ENCODE data around the gene CRTC3. TPM values are rescaled to one million over a fixed set of nuclear protein-coding genes. Genes with fewer than 3 reads are reported as not detected.

Gene CRTC3
- total RNA-seq, 1 experiment from 2014 or later: 17.5 TPM

DNA sequence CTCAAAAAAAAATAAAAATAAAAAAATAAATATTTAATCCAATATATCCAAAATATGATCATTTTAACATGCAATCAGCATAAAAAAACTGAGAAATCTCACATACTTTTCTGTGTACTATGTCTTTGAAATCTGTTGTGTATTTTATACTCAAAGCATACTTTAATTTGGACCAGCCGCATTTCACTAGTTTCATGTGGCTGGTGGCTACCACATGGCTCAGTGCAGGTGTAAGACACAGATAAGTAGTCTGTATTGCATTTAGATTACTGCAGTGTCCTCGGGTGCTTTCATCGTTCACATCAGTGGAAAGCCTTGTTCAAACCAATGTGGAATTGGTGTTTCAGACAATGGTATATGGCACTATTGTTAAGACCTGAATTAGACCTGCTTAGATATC, 11.0 kb downstream of the CRTC3 start:
- no peaks in the 10 kb centered on the region for H3K4me1 Mint-ChIP-seq (ENCODE audit: low read depth, unreplicated experiment)
- H3K27ac Mint-ChIP-seq (ENCODE audit: unreplicated experiment): no peak overlapping the region
- intact Hi-C loops (cut with micrococcal nuclease; ENCODE audit: unreplicated experiment): no loop called here
- no peaks in the 10 kb centered on the region for H3K27me3 Mint-ChIP-seq (ENCODE audit: unreplicated experiment)
- DNase-seq: no peak
- TF ChIP-seq, protein P1, sequence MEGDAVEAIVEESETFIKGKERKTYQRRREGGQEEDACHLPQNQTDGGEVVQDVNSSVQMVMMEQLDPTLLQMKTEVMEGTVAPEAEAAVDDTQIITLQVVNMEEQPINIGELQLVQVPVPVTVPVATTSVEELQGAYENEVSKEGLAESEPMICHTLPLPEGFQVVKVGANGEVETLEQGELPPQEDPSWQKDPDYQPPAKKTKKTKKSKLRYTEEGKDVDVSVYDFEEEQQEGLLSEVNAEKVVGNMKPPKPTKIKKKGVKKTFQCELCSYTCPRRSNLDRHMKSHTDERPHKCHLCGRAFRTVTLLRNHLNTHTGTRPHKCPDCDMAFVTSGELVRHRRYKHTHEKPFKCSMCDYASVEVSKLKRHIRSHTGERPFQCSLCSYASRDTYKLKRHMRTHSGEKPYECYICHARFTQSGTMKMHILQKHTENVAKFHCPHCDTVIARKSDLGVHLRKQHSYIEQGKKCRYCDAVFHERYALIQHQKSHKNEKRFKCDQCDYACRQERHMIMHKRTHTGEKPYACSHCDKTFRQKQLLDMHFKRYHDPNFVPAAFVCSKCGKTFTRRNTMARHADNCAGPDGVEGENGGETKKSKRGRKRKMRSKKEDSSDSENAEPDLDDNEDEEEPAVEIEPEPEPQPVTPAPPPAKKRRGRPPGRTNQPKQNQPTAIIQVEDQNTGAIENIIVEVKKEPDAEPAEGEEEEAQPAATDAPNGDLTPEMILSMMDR (IDR thresholded peaks at IDR 0.05; ENCODE audit: unreplicated experiment): no peak
- no TSS peak for BruUV-seq (replicated peaks)
- H3K36me3 Mint-ChIP-seq (ENCODE audit: insufficient read depth, unreplicated experiment): no peaks in the 10 kb centered on the region
- CTCF ChIA-PET: no interaction called here
- H3K4me3 Mint-ChIP-seq (ENCODE audit: low read depth, unreplicated experiment): no peak overlapping the region
- no peaks in the 10 kb centered on the region for H3K9me3 Mint-ChIP-seq (ENCODE audit: low read depth, unreplicated experiment)

DNA sequence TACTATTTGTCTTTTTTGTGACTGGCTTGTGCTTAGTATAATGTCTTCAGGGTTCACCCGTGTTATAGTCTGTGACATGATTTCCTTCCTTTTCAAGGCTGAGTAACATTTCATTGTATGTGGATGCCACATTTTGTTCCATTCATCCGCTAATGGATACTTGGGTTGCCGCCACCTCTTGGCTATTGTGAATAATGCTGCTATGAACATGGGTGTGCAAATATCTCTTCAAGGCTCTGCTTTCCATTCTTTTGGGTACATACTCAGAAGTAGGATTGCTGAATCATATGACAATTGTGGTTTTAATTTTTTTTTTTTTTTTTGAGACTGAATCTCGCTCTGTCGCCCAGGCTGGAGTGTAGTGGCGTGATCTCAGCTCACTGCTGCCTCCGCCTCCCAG, 15.4 kb downstream of the CRTC3 start:
- Mint-ChIP-seq H3K27ac (ENCODE audit: unreplicated experiment) (no peak overlapping the region), H3K4me1 (ENCODE audit: low read depth, unreplicated experiment) (no peaks in the 10 kb centered on the region), H3K4me3 (ENCODE audit: low read depth, unreplicated experiment) (no peak overlapping the region), H3K9me3 (ENCODE audit: low read depth, unreplicated experiment) (no peaks in the 10 kb centered on the region), H3K27me3 (ENCODE audit: unreplicated experiment) (no peaks in the 10 kb centered on the region), H3K36me3 (ENCODE audit: insufficient read depth, unreplicated experiment) (no peaks in the 10 kb centered on the region)
- CTCF ChIA-PET: no interaction called here
- DNase-seq: no peak
- intact Hi-C loops (cut with micrococcal nuclease; ENCODE audit: unreplicated experiment): no loop called here
- TF ChIP-seq, protein P1 (IDR thresholded peaks at IDR 0.05; ENCODE audit: unreplicated experiment): no peak
- BruUV-seq (replicated peaks): no TSS peak

DNA sequence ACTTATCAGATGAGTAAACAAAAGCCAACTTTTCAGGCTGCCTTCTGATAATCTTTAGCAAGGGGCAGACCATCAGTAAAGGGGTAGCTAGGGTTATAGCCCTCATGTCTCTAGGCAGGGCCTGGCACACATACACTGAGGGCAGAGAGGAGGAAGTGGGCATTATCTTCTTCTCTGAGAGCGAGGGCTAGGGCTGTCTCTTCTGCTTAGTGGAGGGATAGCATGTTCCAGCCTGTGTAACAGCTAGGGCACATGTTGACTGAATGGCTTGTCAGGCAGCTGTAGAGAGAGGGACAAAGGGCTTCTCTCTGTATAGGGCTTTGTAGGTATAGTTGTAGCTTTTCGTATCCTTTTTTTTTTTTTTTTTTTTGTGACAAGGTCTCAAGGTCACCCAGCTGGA, 17.8 kb downstream of the CRTC3 start:
- H3K27ac Mint-ChIP-seq (ENCODE audit: unreplicated experiment): no peak overlapping the region
- no peaks in the 10 kb centered on the region for H3K9me3 Mint-ChIP-seq (ENCODE audit: low read depth, unreplicated experiment)
- CTCF ChIA-PET: no interaction called here
- no peaks in the 10 kb centered on the region for H3K36me3 Mint-ChIP-seq (ENCODE audit: insufficient read depth, unreplicated experiment)
- no peaks in the 10 kb centered on the region for H3K27me3 Mint-ChIP-seq (ENCODE audit: unreplicated experiment)
- TF ChIP-seq, protein P1 (IDR thresholded peaks at IDR 0.05; ENCODE audit: unreplicated experiment): no peak
- no peaks in the 10 kb centered on the region for H3K4me1 Mint-ChIP-seq (ENCODE audit: low read depth, unreplicated experiment)
- H3K4me3 Mint-ChIP-seq (ENCODE audit: low read depth, unreplicated experiment): no peak overlapping the region
- no TSS peak for BruUV-seq (replicated peaks)
- intact Hi-C loops (cut with micrococcal nuclease; ENCODE audit: unreplicated experiment): no loop called here
- no peak for DNase-seq

DNA sequence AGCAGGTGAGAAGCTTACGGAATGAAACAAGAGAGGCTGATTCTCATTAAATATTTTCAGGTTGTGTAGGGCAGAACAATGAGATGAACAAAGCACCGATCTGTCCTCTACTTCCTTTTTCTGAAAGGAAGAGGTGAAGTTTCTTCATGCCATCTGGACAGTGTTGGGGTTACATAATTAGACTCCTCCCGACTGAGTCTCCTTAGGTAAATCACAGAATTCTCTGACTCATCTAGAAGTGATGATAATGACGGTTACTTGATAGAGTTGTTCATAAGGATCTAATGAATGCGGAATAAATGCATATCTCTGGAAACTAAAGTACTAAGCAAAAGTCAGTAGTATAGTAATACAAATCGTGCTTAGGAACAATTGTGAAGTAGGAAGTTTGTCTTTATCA, 21.2 kb downstream of the CRTC3 start:
- DNase-seq: no peak
- CTCF ChIA-PET: no interaction called here
- TF ChIP-seq, protein P1 (IDR thresholded peaks at IDR 0.05; ENCODE audit: unreplicated experiment): no peak
- H3K27ac Mint-ChIP-seq (ENCODE audit: unreplicated experiment): no peak overlapping the region
- no peak overlapping the region for H3K4me3 Mint-ChIP-seq (ENCODE audit: low read depth, unreplicated experiment)
- H3K4me1 Mint-ChIP-seq (ENCODE audit: low read depth, unreplicated experiment): no peaks in the 10 kb centered on the region
- H3K9me3 Mint-ChIP-seq (ENCODE audit: low read depth, unreplicated experiment): no peaks in the 10 kb centered on the region
- no peaks in the 10 kb centered on the region for H3K36me3 Mint-ChIP-seq (ENCODE audit: insufficient read depth, unreplicated experiment)
- intact Hi-C loops (cut with micrococcal nuclease; ENCODE audit: unreplicated experiment): no loop called here
- no TSS peak for BruUV-seq (replicated peaks)
- no peaks in the 10 kb centered on the region for H3K27me3 Mint-ChIP-seq (ENCODE audit: unreplicated experiment)

All from Calu3 (cell line).